SK-N-SH (cell line): ENCODE results near the gene HCST.

ENCODE experiments used
- EP300 ChIP-seq, 2 experiments: IDR thresholded peaks; 2 replicates each; pipeline versions ENCODE4 v1.4.0 to v1.6.1; 2012; ENCODE audit warnings: borderline replicate concordance in 1 of 2, low read depth in 1 of 2, low read length in 1 of 2
- EZH2phosphoT487 ChIP-seq: fragments of 200-600 bp; sonication (generic); IDR thresholded peaks from 2 replicates; pipeline ENCODE4 v1.6.1; 2017; ENCODE audit warnings: low read depth, mixed run types, mild to moderate bottlenecking, antibody characterized with exemption, moderate library complexity, borderline replicate concordance
- FOXJ3 ChIP-seq: sonication (generic); formaldehyde crosslinking; IDR thresholded peaks from 2 replicates; pipeline ENCODE4 v1.5.1; 2020; ENCODE audit warnings: mild to moderate bottlenecking, missing genetic modification reagents
- FOXM1 ChIP-seq: IDR thresholded peaks from 2 replicates; pipeline ENCODE4 v1.4.0; 2012; ENCODE audit warnings: low read depth, mild to moderate bottlenecking
- GATA2 ChIP-seq: sonication (generic); formaldehyde crosslinking; IDR thresholded peaks from 2 replicates; pipeline ENCODE4 v1.5.0; 2020; ENCODE audit warnings: mild to moderate bottlenecking, missing genetic modification reagents
- JUND ChIP-seq: IDR thresholded peaks from 2 replicates; pipeline ENCODE4 v1.4.0; 2012
- MAX ChIP-seq: IDR thresholded peaks from 2 replicates; pipeline ENCODE4 v1.4.0; 2012; ENCODE audit warnings: low read depth
- POLR2AphosphoS5 ChIP-seq: IDR thresholded peaks from 2 replicates; pipeline ENCODE4 v1.6.1; 2012; ENCODE audit warnings: low read depth, low read length
- SIN3A ChIP-seq: IDR thresholded peaks from 2 replicates; pipeline ENCODE4 v1.6.1; 2012; ENCODE audit warnings: low read depth, mild to moderate bottlenecking, low read length, moderate library complexity, borderline replicate concordance
- TAF1 ChIP-seq: IDR thresholded peaks from 2 replicates; pipeline ENCODE4 v1.6.1; 2012; ENCODE audit warnings: low read depth, mild to moderate bottlenecking, low read length, moderate library complexity, borderline replicate concordance
- TCF12 ChIP-seq: IDR thresholded peaks from 2 replicates; pipeline ENCODE4 v1.4.0; 2012
- YY1 ChIP-seq: IDR thresholded peaks from 2 replicates; pipeline ENCODE4 v1.4.0; 2012; ENCODE audit warnings: low read depth, mild to moderate bottlenecking
- TF ChIP-seq, protein P1 (sequence below): fragments of 200-600 bp; sonication (generic); IDR thresholded peaks from 2 replicates; pipeline ENCODE4 v1.6.1; 2017; ENCODE audit warnings: antibody characterized with exemption, mild to moderate bottlenecking, moderate library complexity
- TF ChIP-seq, protein P2 (sequence below): IDR thresholded peaks from 2 replicates; pipeline ENCODE4 v1.6.1; 2012; ENCODE audit warnings: mild to moderate bottlenecking, low read depth, low read length, moderate library complexity

GRCh38 chr19:35908973-35909683, 6.8 kb downstream of the HCST start:
- TF ChIP-seq, protein P1, sequence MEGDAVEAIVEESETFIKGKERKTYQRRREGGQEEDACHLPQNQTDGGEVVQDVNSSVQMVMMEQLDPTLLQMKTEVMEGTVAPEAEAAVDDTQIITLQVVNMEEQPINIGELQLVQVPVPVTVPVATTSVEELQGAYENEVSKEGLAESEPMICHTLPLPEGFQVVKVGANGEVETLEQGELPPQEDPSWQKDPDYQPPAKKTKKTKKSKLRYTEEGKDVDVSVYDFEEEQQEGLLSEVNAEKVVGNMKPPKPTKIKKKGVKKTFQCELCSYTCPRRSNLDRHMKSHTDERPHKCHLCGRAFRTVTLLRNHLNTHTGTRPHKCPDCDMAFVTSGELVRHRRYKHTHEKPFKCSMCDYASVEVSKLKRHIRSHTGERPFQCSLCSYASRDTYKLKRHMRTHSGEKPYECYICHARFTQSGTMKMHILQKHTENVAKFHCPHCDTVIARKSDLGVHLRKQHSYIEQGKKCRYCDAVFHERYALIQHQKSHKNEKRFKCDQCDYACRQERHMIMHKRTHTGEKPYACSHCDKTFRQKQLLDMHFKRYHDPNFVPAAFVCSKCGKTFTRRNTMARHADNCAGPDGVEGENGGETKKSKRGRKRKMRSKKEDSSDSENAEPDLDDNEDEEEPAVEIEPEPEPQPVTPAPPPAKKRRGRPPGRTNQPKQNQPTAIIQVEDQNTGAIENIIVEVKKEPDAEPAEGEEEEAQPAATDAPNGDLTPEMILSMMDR: no peak
- no peak for TF ChIP-seq EP300 (IDR thresholded peaks at IDR 0.05; ENCODE audit: borderline replicate concordance in 1 of 2, low read depth in 1 of 2, low read length in 1 of 2)
- TF ChIP-seq POLR2AphosphoS5: no peak
- no peak for TF ChIP-seq YY1
- no peak for TF ChIP-seq GATA2 (CRISPR knock-in tag)
- no peak for TF ChIP-seq FOXJ3
- TF ChIP-seq FOXM1: no peak
- no peak for TF ChIP-seq EZH2phosphoT487
- no peak for TF ChIP-seq SIN3A
- TF ChIP-seq JUND: no peak
- no peak for TF ChIP-seq TCF12
- no peak for TF ChIP-seq MAX
- TF ChIP-seq TAF1: no peak
- TF ChIP-seq, protein P2, sequence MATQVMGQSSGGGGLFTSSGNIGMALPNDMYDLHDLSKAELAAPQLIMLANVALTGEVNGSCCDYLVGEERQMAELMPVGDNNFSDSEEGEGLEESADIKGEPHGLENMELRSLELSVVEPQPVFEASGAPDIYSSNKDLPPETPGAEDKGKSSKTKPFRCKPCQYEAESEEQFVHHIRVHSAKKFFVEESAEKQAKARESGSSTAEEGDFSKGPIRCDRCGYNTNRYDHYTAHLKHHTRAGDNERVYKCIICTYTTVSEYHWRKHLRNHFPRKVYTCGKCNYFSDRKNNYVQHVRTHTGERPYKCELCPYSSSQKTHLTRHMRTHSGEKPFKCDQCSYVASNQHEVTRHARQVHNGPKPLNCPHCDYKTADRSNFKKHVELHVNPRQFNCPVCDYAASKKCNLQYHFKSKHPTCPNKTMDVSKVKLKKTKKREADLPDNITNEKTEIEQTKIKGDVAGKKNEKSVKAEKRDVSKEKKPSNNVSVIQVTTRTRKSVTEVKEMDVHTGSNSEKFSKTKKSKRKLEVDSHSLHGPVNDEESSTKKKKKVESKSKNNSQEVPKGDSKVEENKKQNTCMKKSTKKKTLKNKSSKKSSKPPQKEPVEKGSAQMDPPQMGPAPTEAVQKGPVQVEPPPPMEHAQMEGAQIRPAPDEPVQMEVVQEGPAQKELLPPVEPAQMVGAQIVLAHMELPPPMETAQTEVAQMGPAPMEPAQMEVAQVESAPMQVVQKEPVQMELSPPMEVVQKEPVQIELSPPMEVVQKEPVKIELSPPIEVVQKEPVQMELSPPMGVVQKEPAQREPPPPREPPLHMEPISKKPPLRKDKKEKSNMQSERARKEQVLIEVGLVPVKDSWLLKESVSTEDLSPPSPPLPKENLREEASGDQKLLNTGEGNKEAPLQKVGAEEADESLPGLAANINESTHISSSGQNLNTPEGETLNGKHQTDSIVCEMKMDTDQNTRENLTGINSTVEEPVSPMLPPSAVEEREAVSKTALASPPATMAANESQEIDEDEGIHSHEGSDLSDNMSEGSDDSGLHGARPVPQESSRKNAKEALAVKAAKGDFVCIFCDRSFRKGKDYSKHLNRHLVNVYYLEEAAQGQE: no peak
